ENCODE measurements around the gene NTN1.

- TF ChIP-seq EZH2 (IDR thresholded peaks at IDR 0.05; ENCODE audit: insufficient read depth, poor library complexity, severe bottlenecking) (no peak), EZH2phosphoT487 (IDR thresholded peaks at IDR 0.05; ENCODE audit: insufficient read depth, low read depth) (no peak)
Measured at GRCh38 chr17:9056566-9056965, 35.3 kb downstream of the NTN1 start.
